ENCODE results near the gene SMARCAD1.

DNA sequence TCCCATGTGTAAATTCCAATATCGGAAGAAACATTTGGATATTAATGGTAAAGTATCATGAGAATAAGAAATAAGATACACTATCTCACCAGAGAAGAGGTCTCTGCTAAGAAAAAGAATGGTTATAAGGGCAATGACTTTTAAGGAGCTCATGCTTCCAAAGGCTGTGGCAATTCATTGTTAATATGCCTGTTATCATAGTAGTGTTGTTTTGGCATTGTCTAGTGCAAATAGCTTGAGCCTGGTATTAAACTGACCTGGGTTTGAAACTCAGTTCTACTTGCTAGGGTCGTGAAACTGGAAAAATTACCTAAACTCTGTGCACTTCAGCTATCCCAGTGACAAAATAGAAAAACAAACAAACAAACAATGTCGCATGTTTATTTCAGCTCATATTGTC, 126.2 kb downstream of the SMARCAD1 start:
- TF ChIP-seq POLR2AphosphoS5 (IDR thresholded peaks at IDR 0.05; ENCODE audit: low read depth) (no peak), CREB1 (CRISPR knock-in tag; IDR thresholded peaks at IDR 0.05; ENCODE audit: low read depth) (no peak), EZH2phosphoT487 (IDR thresholded peaks at IDR 0.05; ENCODE audit: unreplicated experiment) (no peak), EZH2 (IDR thresholded peaks at IDR 0.05; ENCODE audit: low read depth, unreplicated experiment) (no peak), NANOG (IDR thresholded peaks at IDR 0.05; ENCODE audit: borderline replicate concordance) (no peak), JUNB (IDR thresholded peaks at IDR 0.05; ENCODE audit: unreplicated experiment) (no peak), STAT1 (IDR thresholded peaks at IDR 0.05; ENCODE audit: unreplicated experiment) (no peak), ZNF114 (CRISPR knock-in tag; IDR thresholded peaks at IDR 0.05) (no peak)
- TF ChIP-seq, protein P1, sequence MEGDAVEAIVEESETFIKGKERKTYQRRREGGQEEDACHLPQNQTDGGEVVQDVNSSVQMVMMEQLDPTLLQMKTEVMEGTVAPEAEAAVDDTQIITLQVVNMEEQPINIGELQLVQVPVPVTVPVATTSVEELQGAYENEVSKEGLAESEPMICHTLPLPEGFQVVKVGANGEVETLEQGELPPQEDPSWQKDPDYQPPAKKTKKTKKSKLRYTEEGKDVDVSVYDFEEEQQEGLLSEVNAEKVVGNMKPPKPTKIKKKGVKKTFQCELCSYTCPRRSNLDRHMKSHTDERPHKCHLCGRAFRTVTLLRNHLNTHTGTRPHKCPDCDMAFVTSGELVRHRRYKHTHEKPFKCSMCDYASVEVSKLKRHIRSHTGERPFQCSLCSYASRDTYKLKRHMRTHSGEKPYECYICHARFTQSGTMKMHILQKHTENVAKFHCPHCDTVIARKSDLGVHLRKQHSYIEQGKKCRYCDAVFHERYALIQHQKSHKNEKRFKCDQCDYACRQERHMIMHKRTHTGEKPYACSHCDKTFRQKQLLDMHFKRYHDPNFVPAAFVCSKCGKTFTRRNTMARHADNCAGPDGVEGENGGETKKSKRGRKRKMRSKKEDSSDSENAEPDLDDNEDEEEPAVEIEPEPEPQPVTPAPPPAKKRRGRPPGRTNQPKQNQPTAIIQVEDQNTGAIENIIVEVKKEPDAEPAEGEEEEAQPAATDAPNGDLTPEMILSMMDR (conservative IDR thresholded peaks at IDR 0.05; ENCODE audit: low read depth in 2 of 2), result no peak
- TF ChIP-seq, protein P2, sequence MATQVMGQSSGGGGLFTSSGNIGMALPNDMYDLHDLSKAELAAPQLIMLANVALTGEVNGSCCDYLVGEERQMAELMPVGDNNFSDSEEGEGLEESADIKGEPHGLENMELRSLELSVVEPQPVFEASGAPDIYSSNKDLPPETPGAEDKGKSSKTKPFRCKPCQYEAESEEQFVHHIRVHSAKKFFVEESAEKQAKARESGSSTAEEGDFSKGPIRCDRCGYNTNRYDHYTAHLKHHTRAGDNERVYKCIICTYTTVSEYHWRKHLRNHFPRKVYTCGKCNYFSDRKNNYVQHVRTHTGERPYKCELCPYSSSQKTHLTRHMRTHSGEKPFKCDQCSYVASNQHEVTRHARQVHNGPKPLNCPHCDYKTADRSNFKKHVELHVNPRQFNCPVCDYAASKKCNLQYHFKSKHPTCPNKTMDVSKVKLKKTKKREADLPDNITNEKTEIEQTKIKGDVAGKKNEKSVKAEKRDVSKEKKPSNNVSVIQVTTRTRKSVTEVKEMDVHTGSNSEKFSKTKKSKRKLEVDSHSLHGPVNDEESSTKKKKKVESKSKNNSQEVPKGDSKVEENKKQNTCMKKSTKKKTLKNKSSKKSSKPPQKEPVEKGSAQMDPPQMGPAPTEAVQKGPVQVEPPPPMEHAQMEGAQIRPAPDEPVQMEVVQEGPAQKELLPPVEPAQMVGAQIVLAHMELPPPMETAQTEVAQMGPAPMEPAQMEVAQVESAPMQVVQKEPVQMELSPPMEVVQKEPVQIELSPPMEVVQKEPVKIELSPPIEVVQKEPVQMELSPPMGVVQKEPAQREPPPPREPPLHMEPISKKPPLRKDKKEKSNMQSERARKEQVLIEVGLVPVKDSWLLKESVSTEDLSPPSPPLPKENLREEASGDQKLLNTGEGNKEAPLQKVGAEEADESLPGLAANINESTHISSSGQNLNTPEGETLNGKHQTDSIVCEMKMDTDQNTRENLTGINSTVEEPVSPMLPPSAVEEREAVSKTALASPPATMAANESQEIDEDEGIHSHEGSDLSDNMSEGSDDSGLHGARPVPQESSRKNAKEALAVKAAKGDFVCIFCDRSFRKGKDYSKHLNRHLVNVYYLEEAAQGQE (IDR thresholded peaks at IDR 0.05; ENCODE audit: unreplicated experiment), result no peak
- TF ChIP-seq, protein P3, sequence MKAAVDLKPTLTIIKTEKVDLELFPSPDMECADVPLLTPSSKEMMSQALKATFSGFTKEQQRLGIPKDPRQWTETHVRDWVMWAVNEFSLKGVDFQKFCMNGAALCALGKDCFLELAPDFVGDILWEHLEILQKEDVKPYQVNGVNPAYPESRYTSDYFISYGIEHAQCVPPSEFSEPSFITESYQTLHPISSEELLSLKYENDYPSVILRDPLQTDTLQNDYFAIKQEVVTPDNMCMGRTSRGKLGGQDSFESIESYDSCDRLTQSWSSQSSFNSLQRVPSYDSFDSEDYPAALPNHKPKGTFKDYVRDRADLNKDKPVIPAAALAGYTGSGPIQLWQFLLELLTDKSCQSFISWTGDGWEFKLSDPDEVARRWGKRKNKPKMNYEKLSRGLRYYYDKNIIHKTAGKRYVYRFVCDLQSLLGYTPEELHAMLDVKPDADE (IDR thresholded peaks at IDR 0.05), result no peak

Measured in GM23338 (cell line).